Measurements from ENCODE around the gene ITGB3. TPM values are rescaled to one million over a fixed set of nuclear protein-coding genes. Genes with fewer than 3 reads are reported as not detected.

ITGB3 gene
- total and polyA plus RNA-seq, 4 donors: 14.4 to 210 (median 50.4) TPM

DNA sequence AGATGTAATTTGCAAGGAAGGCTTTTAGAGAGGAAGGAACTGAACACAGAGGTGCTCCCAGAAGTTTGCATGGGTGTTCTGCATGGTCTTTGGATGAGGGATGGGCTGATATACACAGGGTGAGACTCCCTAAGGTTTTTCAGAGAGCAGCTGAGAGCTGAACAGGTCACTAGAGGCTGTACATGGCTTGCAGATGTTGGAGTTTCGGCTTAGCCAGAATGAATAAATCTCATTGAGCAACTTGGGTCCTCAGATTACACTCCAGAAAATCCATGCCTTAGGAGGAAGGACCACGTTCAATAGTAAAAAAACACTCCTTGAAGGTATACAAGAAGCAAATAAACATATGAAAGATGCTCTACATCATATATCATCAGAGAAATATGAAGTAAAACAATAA, 7.5 kb upstream of the ITGB3 start:
- DNase-seq: no peak
- H3K4me1 ChIP-seq (ENCODE audit: control insufficient read depth in 1 of 2, insufficient read depth in 2 of 2, low read length in 2 of 2): no peaks in the 10 kb centered on the region
- ATAC-seq (ENCODE audit: low FRiP score): no peak
- intact Hi-C loops (cut with DNase I): no loop called here
- H3K9me3 ChIP-seq (ENCODE audit: control insufficient read depth, low read length): no peaks in the 10 kb centered on the region
- no peaks in the 10 kb centered on the region for H3K36me3 ChIP-seq (ENCODE audit: control insufficient read depth in 1 of 2, insufficient read depth in 2 of 2, low read length in 1 of 2)
- H3K27me3 ChIP-seq (ENCODE audit: control insufficient read depth in 1 of 2, insufficient read depth in 2 of 2, low read length in 1 of 2): no peaks in the 10 kb centered on the region
- 88 to 89% methylated on average over 2 of the region's 2 CpGs for WGBS, 2 donors
- H3K27ac ChIP-seq (ENCODE audit: low read depth in 1 of 2, low read length in 2 of 2): no peak overlapping the region
- H3K4me3 ChIP-seq (ENCODE audit: low read length in 2 of 2): no peak overlapping the region

DNA sequence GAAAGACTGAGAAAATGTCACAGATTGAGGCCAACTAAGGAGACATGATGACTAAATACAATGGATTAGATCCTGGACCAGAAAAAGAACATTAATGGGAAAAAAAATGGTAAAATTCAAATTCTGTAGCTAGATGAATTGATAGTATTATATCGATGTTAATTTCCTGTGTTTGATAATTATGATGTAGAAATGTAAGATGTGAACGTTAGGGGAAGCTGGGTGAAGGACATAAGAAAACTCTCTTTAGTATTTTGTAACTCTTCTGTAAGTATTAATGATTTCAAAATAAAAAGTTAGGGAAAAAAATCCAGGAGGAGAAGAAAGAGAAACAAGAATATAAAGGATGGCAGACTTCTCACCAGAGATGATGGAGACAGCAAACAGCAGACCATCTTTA, 2.8 kb upstream of the ITGB3 start:
- ATAC-seq (ENCODE audit: low FRiP score) (no peak), DNase-seq (no peak)
- Histone ChIP-seq H3K27ac (ENCODE audit: low read depth in 1 of 2, low read length in 2 of 2) (no peak overlapping the region), H3K9me3 (ENCODE audit: control insufficient read depth, low read length) (no peaks in the 10 kb centered on the region), H3K4me1 (ENCODE audit: control insufficient read depth in 1 of 2, insufficient read depth in 2 of 2, low read length in 2 of 2) (peaks cover 0 to 2% of the 10 kb centered on the region in 2 donors), H3K36me3 (ENCODE audit: control insufficient read depth in 1 of 2, insufficient read depth in 2 of 2, low read length in 1 of 2) (no peaks in the 10 kb centered on the region), H3K27me3 (ENCODE audit: control insufficient read depth in 1 of 2, insufficient read depth in 2 of 2, low read length in 1 of 2) (no peaks in the 10 kb centered on the region), H3K4me3 (ENCODE audit: low read length in 2 of 2) (no peak overlapping the region)
- 95 to 96% methylated on average over 2 of the region's 2 CpGs for WGBS, 2 donors
- intact Hi-C loops (cut with DNase I): loop anchor here in 1 of 2 donors (5.0 kb wide), 2 partner anchors 41 to 66 kb away; no protein-coding TSS in a partner anchor

DNA sequence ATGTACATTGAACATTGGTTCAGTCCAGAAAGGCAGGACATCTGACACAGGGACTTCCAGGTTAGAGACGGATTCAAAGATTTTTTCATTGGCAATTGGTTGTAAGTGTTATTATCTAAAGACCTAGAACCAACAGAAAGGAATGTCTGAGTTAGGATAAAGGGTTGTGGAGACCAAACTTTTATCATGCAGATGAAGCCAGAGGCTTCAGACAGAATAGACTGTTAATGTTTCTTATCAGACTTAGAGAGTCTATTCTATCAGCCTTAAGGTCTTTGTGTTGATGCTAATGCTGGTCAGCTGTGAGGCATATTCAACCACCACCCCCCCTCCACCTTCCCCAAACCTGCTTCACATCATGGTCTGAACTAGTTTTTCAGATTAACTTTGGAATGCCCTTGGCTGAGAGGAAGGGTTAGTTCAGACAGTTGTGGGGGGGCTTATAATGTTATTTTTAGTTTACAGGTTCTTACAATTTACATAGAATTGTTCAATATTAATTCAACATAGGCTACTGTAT, 2.1 kb upstream of the ITGB3 start:
- Histone ChIP-seq H3K9me3 (ENCODE audit: control insufficient read depth, low read length) (no peaks in the 10 kb centered on the region), H3K27me3 (ENCODE audit: control insufficient read depth in 1 of 2, insufficient read depth in 2 of 2, low read length in 1 of 2) (no peaks in the 10 kb centered on the region), H3K4me3 (ENCODE audit: low read length in 2 of 2) (no peak overlapping the region), H3K36me3 (ENCODE audit: control insufficient read depth in 1 of 2, insufficient read depth in 2 of 2, low read length in 1 of 2) (no peaks in the 10 kb centered on the region), H3K27ac (ENCODE audit: low read depth in 1 of 2, low read length in 2 of 2) (no peak overlapping the region), H3K4me1 (ENCODE audit: control insufficient read depth in 1 of 2, insufficient read depth in 2 of 2, low read length in 2 of 2) (peaks cover 0 to 4% of the 10 kb centered on the region in 2 donors)
- no peak for ATAC-seq (ENCODE audit: low FRiP score)
- 92 to 96% methylated on average over 1 of the region's 1 CpG for WGBS, 2 donors
- no peak for DNase-seq
- intact Hi-C loops (cut with DNase I): loop anchor here in 1 of 2 donors (5.0 kb wide), 2 partner anchors 41 to 66 kb away; no protein-coding TSS in a partner anchor

DNA sequence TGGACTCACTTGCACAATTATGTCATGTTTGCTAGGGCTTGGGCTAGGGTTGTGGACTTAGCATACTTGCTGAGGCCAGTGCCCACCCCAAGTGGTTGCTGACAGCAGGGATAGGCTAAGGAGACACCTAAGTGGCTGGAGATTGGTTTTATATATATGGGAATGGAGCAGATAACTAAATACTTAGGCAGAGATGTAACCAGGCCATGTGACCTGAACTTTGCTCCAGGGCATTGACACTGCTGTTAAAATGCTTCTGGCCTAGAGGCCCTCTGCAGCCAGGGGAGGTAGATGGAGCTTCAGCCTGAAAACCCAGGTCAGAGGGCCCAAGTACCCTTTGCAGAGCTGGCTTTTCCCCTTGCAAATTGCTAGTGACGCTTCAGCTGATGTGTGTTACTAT, 1.4 kb upstream of the ITGB3 start:
- WGBS, 2 donors: 95 to 100% methylated on average over 1 of the region's 1 CpG
- DNase-seq: no peak
- no peak for ATAC-seq (ENCODE audit: low FRiP score)
- Histone ChIP-seq H3K4me1 (ENCODE audit: control insufficient read depth in 1 of 2, insufficient read depth in 2 of 2, low read length in 2 of 2) (peaks cover 3 to 4% of the 10 kb centered on the region in 2 donors), H3K4me3 (ENCODE audit: low read length in 2 of 2) (no peak overlapping the region), H3K27me3 (ENCODE audit: control insufficient read depth in 1 of 2, insufficient read depth in 2 of 2, low read length in 1 of 2) (no peaks in the 10 kb centered on the region), H3K9me3 (ENCODE audit: control insufficient read depth, low read length) (no peaks in the 10 kb centered on the region), H3K36me3 (ENCODE audit: control insufficient read depth in 1 of 2, insufficient read depth in 2 of 2, low read length in 1 of 2) (no peaks in the 10 kb centered on the region), H3K27ac (ENCODE audit: low read depth in 1 of 2, low read length in 2 of 2) (no peak overlapping the region)
- intact Hi-C loops (cut with DNase I): loop anchor here in 1 of 2 donors (5.0 kb wide), 2 partner anchors 40 to 65 kb away; no protein-coding TSS in a partner anchor

DNA sequence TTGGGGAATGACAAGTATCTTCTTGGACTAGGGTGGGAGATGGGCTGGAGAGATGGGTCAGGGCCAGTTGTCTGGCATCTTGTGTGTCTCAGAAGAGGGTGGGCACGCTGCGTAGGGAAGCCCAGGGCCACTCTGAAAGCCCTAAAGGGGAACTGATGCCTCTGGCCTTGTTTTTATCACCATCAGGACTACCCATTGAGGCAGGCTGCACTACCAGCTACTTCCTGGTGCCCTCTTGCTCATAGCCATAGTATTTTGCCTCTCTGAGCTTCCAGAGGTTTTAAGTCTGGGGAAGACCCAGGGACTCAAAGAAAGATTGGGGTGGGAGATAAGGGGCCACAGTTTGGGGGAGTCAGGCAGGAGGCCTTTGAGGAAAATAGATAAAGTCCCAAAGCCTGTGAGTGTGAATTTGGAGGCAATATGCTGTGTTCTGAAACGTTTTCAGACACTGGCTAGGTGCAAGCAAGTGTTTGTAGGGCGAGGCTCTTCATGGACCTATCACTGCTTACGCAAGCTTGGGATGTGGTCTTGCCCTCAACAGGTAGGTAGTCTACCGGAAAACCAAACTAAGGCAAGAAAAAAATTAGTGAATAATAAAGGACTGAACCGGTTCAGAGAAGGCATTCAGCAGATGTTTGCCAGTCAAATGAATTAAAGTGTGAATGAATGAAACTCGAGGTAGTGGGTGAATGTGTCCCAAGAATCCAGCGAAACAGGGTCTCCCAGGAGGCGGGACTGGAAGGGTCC, 688 bp upstream of the ITGB3 start:
- peak overlapping the region in 1 of 2 donors; percentile 10 for H3K27ac ChIP-seq (ENCODE audit: low read depth in 1 of 2, low read length in 2 of 2)
- no peaks in the 10 kb centered on the region for H3K36me3 ChIP-seq (ENCODE audit: control insufficient read depth in 1 of 2, insufficient read depth in 2 of 2, low read length in 1 of 2)
- H3K9me3 ChIP-seq (ENCODE audit: control insufficient read depth, low read length): no peaks in the 10 kb centered on the region
- no peaks in the 10 kb centered on the region for H3K27me3 ChIP-seq (ENCODE audit: control insufficient read depth in 1 of 2, insufficient read depth in 2 of 2, low read length in 1 of 2)
- WGBS, 2 donors: 62 to 68% methylated on average over 10 of the region's 10 CpGs
- peaks cover 4 to 8% of the 10 kb centered on the region in 2 donors for H3K4me1 ChIP-seq (ENCODE audit: control insufficient read depth in 1 of 2, insufficient read depth in 2 of 2, low read length in 2 of 2)
- DNase-seq (no peak), ATAC-seq (ENCODE audit: low FRiP score) (no peak)
- peak overlapping the region; percentile 83 to 94 for H3K4me3 ChIP-seq (ENCODE audit: low read length in 2 of 2)
- intact Hi-C loops (cut with DNase I): loop anchor here in 1 of 2 donors (5.0 kb wide), 2 partner anchors 39 to 64 kb away; no protein-coding TSS in a partner anchor

DNA sequence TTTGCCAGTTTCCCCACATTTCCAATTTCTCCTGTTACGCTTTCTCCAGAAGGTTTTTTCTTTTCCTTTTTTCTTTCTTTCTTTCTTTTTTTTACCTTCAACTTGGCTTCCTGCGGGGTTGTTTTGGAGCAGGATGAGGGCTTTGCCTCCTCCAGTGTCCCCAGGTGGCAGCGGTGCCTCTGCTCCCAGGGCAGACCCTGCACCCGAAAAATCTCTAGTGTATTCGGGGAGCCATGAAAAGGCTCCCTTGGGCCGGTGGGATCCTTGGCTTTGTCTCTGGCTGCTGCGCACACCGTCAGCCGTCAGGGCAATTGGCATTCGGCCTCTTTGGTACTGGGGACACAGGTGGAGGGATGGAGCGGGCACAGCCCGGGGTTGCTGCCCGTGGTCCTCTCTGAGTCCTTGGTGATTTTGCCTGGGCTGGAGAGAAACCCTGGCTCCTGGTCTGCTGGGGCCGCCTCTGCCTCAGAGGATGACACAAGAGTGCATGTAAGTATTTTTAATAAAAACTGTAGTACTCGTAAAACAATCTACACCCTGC, 846 bp downstream of the ITGB3 start:
- H3K9me3 ChIP-seq (ENCODE audit: control insufficient read depth, low read length): no peaks in the 10 kb centered on the region
- peak overlapping the region; percentile 83 to 94 for H3K4me3 ChIP-seq (ENCODE audit: low read length in 2 of 2)
- WGBS, 2 donors: 3 to 5% methylated on average over 15 of the region's 15 CpGs
- peak; percentile 51 for ATAC-seq (ENCODE audit: low FRiP score)
- no peaks in the 10 kb centered on the region for H3K36me3 ChIP-seq (ENCODE audit: control insufficient read depth in 1 of 2, insufficient read depth in 2 of 2, low read length in 1 of 2)
- H3K27me3 ChIP-seq (ENCODE audit: control insufficient read depth in 1 of 2, insufficient read depth in 2 of 2, low read length in 1 of 2): no peaks in the 10 kb centered on the region
- H3K27ac ChIP-seq (ENCODE audit: low read depth in 1 of 2, low read length in 2 of 2): peak overlapping the region; percentile 33 to 59
- H3K4me1 ChIP-seq (ENCODE audit: control insufficient read depth in 1 of 2, insufficient read depth in 2 of 2, low read length in 2 of 2): peaks cover 4 to 8% of the 10 kb centered on the region in 2 donors
- peak in 1 of 2 donors; percentile 73 for DNase-seq
- intact Hi-C loops (cut with DNase I): loop anchor here in 1 of 2 donors (5.0 kb wide), 2 partner anchors 38 to 63 kb away; no protein-coding TSS in a partner anchor

DNA sequence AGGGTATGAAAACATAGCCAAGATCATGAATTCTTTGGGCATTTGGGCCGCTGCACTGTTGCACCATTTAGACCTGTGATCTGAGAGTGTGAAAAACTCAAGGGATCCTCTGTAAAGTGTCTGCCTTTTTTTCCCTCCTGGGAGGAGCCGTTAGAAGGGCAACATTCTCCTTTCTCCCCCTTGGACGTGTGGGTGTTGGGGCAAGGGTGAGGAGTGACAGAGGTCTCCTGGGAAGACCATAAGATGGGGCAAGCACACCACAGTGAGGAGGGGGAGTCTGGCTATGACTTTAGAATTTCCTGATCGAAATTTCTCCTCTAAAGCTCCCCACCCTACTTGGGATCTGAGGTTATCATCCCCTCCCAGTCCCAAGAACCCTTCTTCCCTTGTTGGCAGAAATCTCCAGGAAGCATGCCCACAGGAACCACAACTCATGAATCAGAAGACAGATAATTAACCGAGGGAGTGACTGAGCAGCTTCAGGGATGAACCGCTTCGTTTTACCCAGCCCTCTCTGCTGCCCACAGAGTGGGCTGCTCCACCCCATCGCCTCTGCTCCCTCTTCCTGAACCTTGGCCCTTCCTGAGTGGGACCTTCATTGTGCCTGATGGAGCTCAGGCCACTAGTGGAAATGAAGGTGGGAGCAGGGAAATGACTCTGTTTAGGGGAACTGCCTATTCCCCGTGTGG, 4.2 kb downstream of the ITGB3 start:
- H3K4me1 ChIP-seq (ENCODE audit: control insufficient read depth in 1 of 2, insufficient read depth in 2 of 2, low read length in 2 of 2): peaks cover 4 to 8% of the 10 kb centered on the region in 2 donors
- no peak for DNase-seq
- H3K27ac ChIP-seq (ENCODE audit: low read depth in 1 of 2, low read length in 2 of 2): no peak overlapping the region
- intact Hi-C loops (cut with DNase I): no loop called here
- WGBS, 2 donors: 53 to 58% methylated on average over 9 of the region's 9 CpGs
- no peaks in the 10 kb centered on the region for H3K36me3 ChIP-seq (ENCODE audit: control insufficient read depth in 1 of 2, insufficient read depth in 2 of 2, low read length in 1 of 2)
- H3K4me3 ChIP-seq (ENCODE audit: low read length in 2 of 2): peak overlapping the region in 1 of 2 donors; percentile 26
- no peaks in the 10 kb centered on the region for H3K9me3 ChIP-seq (ENCODE audit: control insufficient read depth, low read length)
- no peak for ATAC-seq (ENCODE audit: low FRiP score)
- no peaks in the 10 kb centered on the region for H3K27me3 ChIP-seq (ENCODE audit: control insufficient read depth in 1 of 2, insufficient read depth in 2 of 2, low read length in 1 of 2)

DNA sequence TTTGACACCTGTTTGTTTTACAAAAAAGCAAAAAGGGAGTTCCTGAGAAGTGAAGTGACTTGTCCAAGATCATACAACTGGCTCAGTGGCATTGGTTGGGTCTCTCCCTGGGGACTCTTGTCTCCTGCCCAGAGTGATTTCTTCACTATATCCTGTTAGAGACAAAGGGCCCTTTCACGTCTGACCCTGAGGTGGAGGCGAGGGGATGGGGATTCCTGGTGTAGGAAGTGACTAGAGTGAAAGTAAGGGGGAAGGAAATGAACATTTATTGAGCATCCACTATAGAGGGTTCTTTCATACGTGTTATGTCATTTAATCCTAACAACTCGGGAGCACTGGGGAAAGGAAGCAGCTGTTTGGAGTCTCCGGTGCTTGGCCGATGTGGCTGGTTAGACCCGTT, 9.0 kb downstream of the ITGB3 start:
- no peaks in the 10 kb centered on the region for H3K9me3 ChIP-seq (ENCODE audit: control insufficient read depth, low read length)
- H3K27me3 ChIP-seq (ENCODE audit: control insufficient read depth in 1 of 2, insufficient read depth in 2 of 2, low read length in 1 of 2): no peaks in the 10 kb centered on the region
- peak overlapping the region in 1 of 2 donors; percentile 3 for H3K27ac ChIP-seq (ENCODE audit: low read depth in 1 of 2, low read length in 2 of 2)
- 93 to 94% methylated on average over 7 of the region's 7 CpGs for WGBS, 2 donors
- DNase-seq (no peak), ATAC-seq (ENCODE audit: low FRiP score) (no peak)
- peaks cover 2 to 12% of the 10 kb centered on the region in 2 donors for H3K4me1 ChIP-seq (ENCODE audit: control insufficient read depth in 1 of 2, insufficient read depth in 2 of 2, low read length in 2 of 2)
- H3K4me3 ChIP-seq (ENCODE audit: low read length in 2 of 2): no peak overlapping the region
- no peaks in the 10 kb centered on the region for H3K36me3 ChIP-seq (ENCODE audit: control insufficient read depth in 1 of 2, insufficient read depth in 2 of 2, low read length in 1 of 2)
- intact Hi-C loops (cut with DNase I): no loop called here

Data from aorta (tissue), 5 donors.